Adrenal gland (tissue), 12 donors: Measurements from ENCODE around the gene TFF2. TPM values are rescaled to one million over a fixed set of nuclear protein-coding genes. Genes with fewer than 3 reads are reported as not detected.

Experiments
- DNase-seq, 7 donors: peaks; one replicate each; pipeline ENCODE4 v3.0.0-alpha.2; 2019 to 2020
- H3K27ac ChIP-seq, 5 donors: fragments of 200-600 bp; sonication (generic) in 4 of 5; 1 replicate in 3 of 5; 2 replicates in 2 of 5; pipeline versions ENCODE4 v1.5.1 to v1.8.0; 2016 to 2020; ENCODE audit warnings: mild to moderate bottlenecking in 1 of 5
- H3K27me3 ChIP-seq: fragments of 200-600 bp; 2 replicates; pipeline ENCODE4 v1.8.0; 2021
- H3K36me3 ChIP-seq, 2 donors: fragments of 200-600 bp; replicated peaks in 1 of 2; 1 replicate in 1 of 2; 2 replicates in 1 of 2; pipeline versions ENCODE4 v1.5.1 to v1.8.0; 2018 to 2022
- H3K4me1 ChIP-seq, 2 donors: fragments of 200-600 bp; replicated peaks in 1 of 2; 1 replicate in 1 of 2; 2 replicates in 1 of 2; pipeline versions ENCODE4 v1.5.1 to v1.8.0; 2018 to 2021
- H3K4me3 ChIP-seq, 4 donors: fragments of 200-600 bp; sonication (generic) in 3 of 4; one replicate each; pipeline ENCODE4 v1.5.1; 2016 to 2018
- H3K9me3 ChIP-seq, 3 donors: fragments of 200-600 bp; sonication (generic) in 1 of 3; replicated peaks in 1 of 3; 1 replicate in 2 of 3; 2 replicates in 1 of 3; pipeline versions ENCODE4 v1.5.1 to v1.8.0; 2016 to 2021
- POLR2A ChIP-seq, 2 donors: fragments of 450-650 bp; IDR thresholded peaks; one replicate each; pipeline ENCODE4 v1.6.1; 2017; ENCODE audit warnings: antibody characterized with exemption in 2 of 2, mild to moderate bottlenecking in 2 of 2, moderate library complexity in 1 of 2
- WGBS, 4 donors: extraction: QIAGEN DNeasy Blood & Tissue Kit in 2 of 4; methylation state at CpG; one replicate each; pipeline versions ENCODE4 v1.1.5 to v1.1.7; 2013 to 2017; 5-methylcytosine and 5-hydroxymethylcytosine counted together
- intact Hi-C, 2 donors: fragments of 100-400 bp; cut with DNase I; formaldehyde crosslinking; loops; one replicate each; pipeline versions ENCODE4 v1.14.1 to v1.15.0; 2022 to 2023
- polyA plus RNA-seq, 3 donors: library from polyadenylated mRNA; stranded (reverse); fragments of 200-250 nt in 2 of 3; fragments of 350-450 nt in 1 of 3; fragmentation: Illumina TruSeq in 1 of 3; extraction: RNeasy Lipid Tissue Mini Kit (QIAGEN cat#74804) in 1 of 3; gene quantifications; one replicate each; pipeline ENCODE4 v1.2.3, GENCODE V29; 2013 to 2014
- total RNA-seq, 9 donors: library from RNA; depleted of rRNA in 4 of 9; stranded (reverse); fragments of >200 nt in 4 of 9; fragments of 120-200 nt in 1 of 9; fragmentation: NEBNext Ultra II Directional in 1 of 9; extraction: Animal tissue kit (Norgen Biotek cat#: 25700) in 1 of 9; gene quantifications; one replicate each; pipeline versions ENCODE4 v1.1.0 to v1.2.4, GENCODE V29; 2013 to 2023
- TF ChIP-seq, protein P1 (sequence below), 6 experiments: fragments of 450-650 bp in 4 of 6; fragments of 200-600 bp in 2 of 6; sonication (generic) in 1 of 6; IDR thresholded peaks; 1 replicate in 5 of 6; 2 replicates in 1 of 6; pipeline versions ENCODE4 v1.5.1 to v1.8.0; 2016 to 2021; ENCODE audit warnings: antibody characterized with exemption in 6 of 6, mild to moderate bottlenecking in 2 of 6, moderate library complexity in 1 of 6
- donor health status: healthy with polysubstance abuse.
- donor health status: Bipolar disorder and iron deficiency.
- donor health status: DM: yes; HTN: yes; CAD: no.
- donor health status: DM: no; HTN: no; CAD: no.
- donor health status: DM: no; HTN: no; CAD: no.
- donor health status: DM: yes; HTN: yes; CAD: no.

TFF2 gene
- total and polyA plus RNA-seq, 12 donors, result 0.17 to 0.39 TPM; not detected in 10

DNA sequence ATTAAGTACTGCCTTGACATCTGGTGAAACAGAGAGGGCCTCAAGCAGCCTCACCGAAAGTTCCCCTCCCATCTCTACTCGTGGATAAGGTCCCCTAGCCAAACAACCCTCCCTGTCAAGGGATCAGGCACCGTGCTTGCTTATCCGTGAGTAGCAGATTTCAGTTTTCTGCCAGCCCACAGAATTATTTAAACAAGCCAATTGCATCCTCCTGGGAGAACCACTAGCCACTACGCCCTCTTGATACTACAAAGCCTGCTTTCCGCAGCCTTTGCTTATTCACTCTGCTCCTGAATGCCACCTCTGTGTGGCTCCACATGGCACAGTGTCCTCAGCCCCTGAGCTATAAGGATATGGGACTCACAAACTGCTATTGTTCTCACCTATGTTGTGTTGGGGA, 5.9 kb upstream of the TFF2 start:
- H3K27me3 ChIP-seq, result no peaks in the 10 kb centered on the region
- intact Hi-C loops, result no loop called here
- no peaks in the 10 kb centered on the region for H3K36me3 ChIP-seq
- no peak overlapping the region for H3K4me3 ChIP-seq
- DNase-seq, result no peak
- H3K4me1 ChIP-seq, result no peaks in the 10 kb centered on the region
- no peak overlapping the region for H3K27ac ChIP-seq
- no peak for TF ChIP-seq POLR2A (IDR thresholded peaks at IDR 0.05)
- TF ChIP-seq, protein P1, sequence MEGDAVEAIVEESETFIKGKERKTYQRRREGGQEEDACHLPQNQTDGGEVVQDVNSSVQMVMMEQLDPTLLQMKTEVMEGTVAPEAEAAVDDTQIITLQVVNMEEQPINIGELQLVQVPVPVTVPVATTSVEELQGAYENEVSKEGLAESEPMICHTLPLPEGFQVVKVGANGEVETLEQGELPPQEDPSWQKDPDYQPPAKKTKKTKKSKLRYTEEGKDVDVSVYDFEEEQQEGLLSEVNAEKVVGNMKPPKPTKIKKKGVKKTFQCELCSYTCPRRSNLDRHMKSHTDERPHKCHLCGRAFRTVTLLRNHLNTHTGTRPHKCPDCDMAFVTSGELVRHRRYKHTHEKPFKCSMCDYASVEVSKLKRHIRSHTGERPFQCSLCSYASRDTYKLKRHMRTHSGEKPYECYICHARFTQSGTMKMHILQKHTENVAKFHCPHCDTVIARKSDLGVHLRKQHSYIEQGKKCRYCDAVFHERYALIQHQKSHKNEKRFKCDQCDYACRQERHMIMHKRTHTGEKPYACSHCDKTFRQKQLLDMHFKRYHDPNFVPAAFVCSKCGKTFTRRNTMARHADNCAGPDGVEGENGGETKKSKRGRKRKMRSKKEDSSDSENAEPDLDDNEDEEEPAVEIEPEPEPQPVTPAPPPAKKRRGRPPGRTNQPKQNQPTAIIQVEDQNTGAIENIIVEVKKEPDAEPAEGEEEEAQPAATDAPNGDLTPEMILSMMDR (IDR thresholded peaks at IDR 0.05), result no peak
- H3K9me3 ChIP-seq, result no peaks in the 10 kb centered on the region
- WGBS, 4 donors, result 38 to 54% (median 51%) methylated on average over 6 of the region's 6 CpGs

DNA sequence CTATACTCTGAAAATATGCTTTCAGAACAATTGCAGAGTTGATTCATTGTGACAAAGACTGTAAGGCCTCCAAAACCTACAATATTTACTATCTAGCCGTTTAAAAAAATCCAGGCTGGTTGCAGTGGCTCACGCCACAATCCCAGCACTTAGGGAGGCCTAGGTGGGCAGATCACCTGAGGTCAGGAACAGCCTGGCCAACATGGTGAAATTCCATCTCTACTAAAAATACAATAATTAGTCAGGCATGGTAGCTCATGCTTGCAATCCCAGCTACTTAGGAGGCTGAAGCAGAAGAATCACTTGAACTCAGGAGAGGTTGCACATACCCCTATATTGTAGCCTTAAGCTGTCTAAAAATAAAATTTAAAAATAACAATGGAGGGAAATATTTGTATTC, 5.3 kb upstream of the TFF2 start:
- WGBS, 4 donors, result 72 to 81% (median 78%) methylated on average over 2 of the region's 2 CpGs
- intact Hi-C loops, result no loop called here

DNA sequence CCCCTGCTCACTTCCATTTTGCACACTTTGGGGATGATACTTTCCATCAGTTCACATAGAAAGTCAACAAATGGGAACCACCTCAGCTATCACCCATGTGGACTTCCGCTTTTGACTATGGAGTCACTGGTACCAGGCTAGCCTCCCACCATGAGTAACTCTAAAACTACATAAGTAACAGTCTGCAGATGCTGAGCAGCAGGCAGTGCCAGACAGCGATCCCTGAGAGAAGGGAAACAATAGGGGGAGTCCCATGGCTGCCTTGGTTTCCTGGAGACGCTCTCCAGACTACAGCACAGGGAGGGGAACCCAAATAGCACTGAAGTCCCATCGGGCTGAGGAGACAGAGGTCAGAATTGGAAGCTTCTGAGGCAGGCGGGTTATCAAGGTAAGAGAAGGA, 2.8 kb upstream of the TFF2 start:
- intact Hi-C loops, result no loop called here
- no peaks in the 10 kb centered on the region for H3K36me3 ChIP-seq
- no peaks in the 10 kb centered on the region for H3K9me3 ChIP-seq
- DNase-seq, result no peak
- H3K27ac ChIP-seq, result no peak overlapping the region
- H3K27me3 ChIP-seq, result no peaks in the 10 kb centered on the region
- 82 to 92% (median 87%) methylated on average over 5 of the region's 5 CpGs for WGBS, 4 donors
- H3K4me3 ChIP-seq, result no peak overlapping the region
- TF ChIP-seq, protein P1 (IDR thresholded peaks at IDR 0.05), result no peak
- H3K4me1 ChIP-seq, result no peaks in the 10 kb centered on the region

More for the DNA sequence above, 5.3 kb upstream of the TFF2 start:
- no peaks in the 10 kb centered on the region for H3K9me3 ChIP-seq
- H3K27me3 ChIP-seq, result no peaks in the 10 kb centered on the region
- TF ChIP-seq, protein P1 (IDR thresholded peaks at IDR 0.05), result no peak
- TF ChIP-seq POLR2A (IDR thresholded peaks at IDR 0.05), result no peak
- no peak overlapping the region for H3K4me3 ChIP-seq
- H3K27ac ChIP-seq, result no peak overlapping the region
- H3K4me1 ChIP-seq, result no peaks in the 10 kb centered on the region
- no peaks in the 10 kb centered on the region for H3K36me3 ChIP-seq
- DNase-seq, result no peak

DNA sequence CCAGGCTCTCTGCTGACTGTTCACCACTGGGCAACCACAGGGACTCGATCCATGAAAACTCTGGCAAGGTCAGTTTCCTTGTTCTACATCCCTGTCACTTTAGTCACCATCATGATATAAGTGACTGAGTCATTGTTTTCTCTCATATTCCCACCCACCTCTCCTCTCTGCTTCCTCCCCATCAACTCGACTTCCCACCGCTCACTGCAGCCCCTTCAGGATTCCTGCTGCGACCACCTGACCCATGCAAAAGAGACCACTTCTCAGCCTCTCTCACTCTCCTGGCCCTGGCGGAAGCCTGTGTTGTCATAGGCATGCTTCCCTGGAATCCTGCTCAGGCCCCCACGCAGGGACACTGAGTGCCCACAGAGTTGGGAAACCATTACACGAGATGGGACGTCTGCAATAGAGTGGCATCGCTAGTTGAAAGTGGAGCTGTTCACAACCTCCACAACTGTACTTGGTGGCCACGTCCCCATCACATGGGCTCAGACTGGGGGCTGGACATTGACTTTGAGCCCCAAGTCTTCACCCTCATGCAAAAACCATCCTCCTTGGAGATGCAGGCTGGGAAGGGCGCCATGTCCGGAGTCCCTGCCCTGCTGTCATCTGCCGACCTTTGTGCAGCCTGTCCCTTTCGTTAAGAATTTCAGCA, 1.8 kb upstream of the TFF2 start:
- intact Hi-C loops, result no loop called here
- WGBS, 4 donors, result 78 to 92% (median 90%) methylated on average over 14 of the region's 14 CpGs
- DNase-seq, result no peak
- no peaks in the 10 kb centered on the region for H3K27me3 ChIP-seq
- H3K4me1 ChIP-seq, result no peaks in the 10 kb centered on the region
- no peaks in the 10 kb centered on the region for H3K36me3 ChIP-seq
- H3K27ac ChIP-seq, result no peak overlapping the region
- H3K9me3 ChIP-seq, result no peaks in the 10 kb centered on the region
- no peak for TF ChIP-seq POLR2A (IDR thresholded peaks at IDR 0.05)
- TF ChIP-seq, protein P1 (IDR thresholded peaks at IDR 0.05), result no peak
- no peak overlapping the region for H3K4me3 ChIP-seq
